IMR-90 (cell line): Measurements from ENCODE around the gene GRIA3. TPM values are rescaled to one million over a fixed set of nuclear protein-coding genes. Genes with fewer than 3 reads are reported as not detected.

Source experiments
- ATAC-seq: fragments of 200-7000 bp; cut with Tn5 transposase; 2 replicates; pipeline ENCODE4 v1.9.1; 2020; ENCODE audit warnings: low read depth, mild to moderate bottlenecking, moderate library complexity
- BruUV-seq: library from RNA; stranded (reverse); fragments of 400-500 nt; replicated peaks from 2 replicates; lab custom pipeline; 2021; lab: Mats Ljungman, UMichigan
- CTCF ChIA-PET: fragments of 300-600 bp; formaldehyde crosslinking; extraction: SDS; loops from one replicate; lab custom pipeline; 2021; ENCODE audit warnings: antibody characterized with exemption; lab: Yijun Ruan, JAX
- POLR2A ChIA-PET: fragments of 300-600 bp; sonication (Branson Sonifier 250); formaldehyde crosslinking; loops from one replicate; lab custom pipeline; 2022; ENCODE audit warnings: antibody characterized with exemption; ENCODE audit not compliant: unreplicated experiment; lab: Charles Lee
- DNase-seq: peaks from one replicate; pipeline ENCODE4 v3.0.0; 2013
- H2AFZ ChIP-seq: replicated peaks from 2 replicates; pipeline ENCODE3; 2013; ENCODE audit warnings: low read length, mild to moderate bottlenecking; ENCODE audit not compliant: poor library complexity
- H2AK5ac ChIP-seq: 2 replicates; pipeline ENCODE4 v1.6.1; 2013; ENCODE audit warnings: low read depth, low read length, inconsistent platforms
- H2AK9ac ChIP-seq: replicated peaks from 2 replicates; pipeline ENCODE3; 2013; ENCODE audit warnings: mild to moderate bottlenecking, low read depth, low read length, moderate library complexity; ENCODE audit not compliant: poor library complexity
- H2BK120ac ChIP-seq: 2 replicates; pipeline ENCODE4 v1.6.1; 2013; ENCODE audit warnings: low read depth, low read length, inconsistent platforms
- H2BK15ac ChIP-seq: 3 replicates; pipeline ENCODE4 v1.6.1; 2013; ENCODE audit warnings: low read depth, low read length, inconsistent platforms
- H2BK20ac ChIP-seq: 2 replicates; pipeline ENCODE4 v1.6.1; 2013; ENCODE audit warnings: low read depth, mild to moderate bottlenecking, inconsistent platforms, low read length, moderate library complexity
- H2BK5ac ChIP-seq: 2 replicates; pipeline ENCODE4 v1.6.1; 2013; ENCODE audit warnings: mild to moderate bottlenecking, low read depth, low read length, inconsistent platforms; ENCODE audit not compliant: poor library complexity, severe bottlenecking
- H3K14ac ChIP-seq: replicated peaks from 2 replicates; pipeline ENCODE4 v1.6.1; 2013; ENCODE audit warnings: low read depth, low read length, inconsistent platforms
- H3K18ac ChIP-seq: 2 replicates; pipeline ENCODE4 v1.6.1; 2013; ENCODE audit warnings: low read depth, low read length, control low read depth
- H3K23ac ChIP-seq: 2 replicates; pipeline ENCODE4 v1.6.1; 2013; ENCODE audit warnings: low read depth, low read length, inconsistent platforms
- H3K27ac ChIP-seq: 2 replicates; pipeline ENCODE4 v1.5.1; 2013; ENCODE audit warnings: mild to moderate bottlenecking, control low read depth, low read length; ENCODE audit not compliant: insufficient read depth
- H3K27me3 ChIP-seq: 2 replicates; pipeline ENCODE4 v1.6.1; 2013; ENCODE audit warnings: low read length; ENCODE audit not compliant: control insufficient read depth, insufficient read depth
- H3K36me3 ChIP-seq: 2 replicates; pipeline ENCODE4 v1.6.1; 2013; ENCODE audit warnings: low read length, mixed read lengths; ENCODE audit not compliant: control insufficient read depth, insufficient read depth
- H3K4ac ChIP-seq: 2 replicates; pipeline ENCODE4 v1.6.1; 2013; ENCODE audit warnings: low read depth, low read length, inconsistent platforms
- H3K4me1 ChIP-seq: 2 replicates; pipeline ENCODE4 v1.6.1; 2013; ENCODE audit warnings: low read length, mixed read lengths; ENCODE audit not compliant: control insufficient read depth, insufficient read depth
- H3K4me2 ChIP-seq: 2 replicates; pipeline ENCODE4 v1.6.1; 2013; ENCODE audit warnings: low read depth, mild to moderate bottlenecking, control low read depth, low read length, moderate library complexity
- H3K4me3 ChIP-seq: 2 replicates; pipeline ENCODE4 v1.5.1; 2013; ENCODE audit warnings: low read depth, mild to moderate bottlenecking, control low read depth, low read length, moderate library complexity; ENCODE audit not compliant: insufficient read depth
- H3K56ac ChIP-seq: 2 replicates; pipeline ENCODE4 v1.6.1; 2013; ENCODE audit warnings: low read length, inconsistent platforms; ENCODE audit not compliant: insufficient read depth; ENCODE audit errors: extremely low read depth
- H3K79me1 ChIP-seq, 2 experiments: 2 replicates each; pipeline ENCODE4 v1.6.1; 2013; ENCODE audit warnings: low read length in 2 of 2, inconsistent platforms in 1 of 2, low read depth in 1 of 2
- H3K9ac ChIP-seq: 2 replicates; pipeline ENCODE4 v1.6.1; 2013; ENCODE audit warnings: low read depth, low read length, control low read depth
- H3K9me1 ChIP-seq: 2 replicates; pipeline ENCODE4 v1.6.1; 2013; ENCODE audit warnings: low read length, inconsistent platforms; ENCODE audit not compliant: insufficient read depth
- H3K9me3 ChIP-seq: 2 replicates; pipeline ENCODE4 v1.6.1; 2013; ENCODE audit warnings: low read length; ENCODE audit not compliant: control insufficient read depth, insufficient read depth
- H4K20me1 ChIP-seq: 2 replicates; pipeline ENCODE4 v1.6.1; 2013; ENCODE audit warnings: low read length, inconsistent platforms; ENCODE audit not compliant: insufficient read depth
- H4K5ac ChIP-seq: 2 replicates; pipeline ENCODE4 v1.6.1; 2013; ENCODE audit warnings: mild to moderate bottlenecking, low read depth, low read length, control low read depth
- H4K8ac ChIP-seq, 2 experiments: 2 replicates each; pipeline ENCODE4 v1.6.1; 2013; ENCODE audit warnings: low read depth in 2 of 2, low read length in 2 of 2, control low read depth in 1 of 2, inconsistent platforms in 1 of 2
- H4K91ac ChIP-seq: 2 replicates; pipeline ENCODE4 v1.6.1; 2013; ENCODE audit warnings: low read depth, low read length, inconsistent platforms; ENCODE audit not compliant: insufficient read depth
- CEBPB ChIP-seq: IDR thresholded peaks from 2 replicates; pipeline ENCODE4 v1.6.1; 2012; ENCODE audit warnings: low read depth, low read length, improper control_type of control experiment
- MAZ ChIP-seq: IDR thresholded peaks from 2 replicates; pipeline ENCODE4 v1.6.1; 2012; ENCODE audit warnings: low read depth, mild to moderate bottlenecking, low read length, improper control_type of control experiment, moderate library complexity, borderline replicate concordance
- MXI1 ChIP-seq: IDR thresholded peaks from 2 replicates; pipeline ENCODE4 v1.6.1; 2012; ENCODE audit warnings: low read depth, mild to moderate bottlenecking, low read length, moderate library complexity, borderline replicate concordance
- WGBS, 2 experiments: methylation state at CpG; one replicate each; pipeline versions ENCODE4 v1.1.5 to v1.1.7; 2013; ENCODE audit warnings: missing lambda C conversion rate in 2 of 2; ENCODE audit not compliant: insufficient read length in 1 of 2; ENCODE audit errors: extremely low coverage in 2 of 2; 5-methylcytosine and 5-hydroxymethylcytosine counted together
- dilution Hi-C: fragments of 300-500 bp; cut with HindIII; formaldehyde crosslinking; loops from one replicate; pipeline ENCODE4 v1.14.3; 2018; ENCODE audit warnings: low sequenced_read_pairs; ENCODE audit not compliant: unreplicated experiment
- in situ Hi-C: fragments of 300-500 bp; cut with MboI; formaldehyde crosslinking; loops from 3 replicates; pipeline ENCODE4 v1.14.3; 2019; ENCODE audit warnings: low sequenced_read_pairs, inconsistent platforms, mixed read lengths
- intact Hi-C: fragments of 100-400 bp; cut with micrococcal nuclease; formaldehyde crosslinking; loops from 2 replicates; pipeline ENCODE4 v1.10.0; 2022
- polyA plus RNA-seq, 3 experiments: library from polyadenylated mRNA; depleted of rRNA; stranded (reverse); fragments of >200 nt; gene quantifications; 2 replicates each; pipeline ENCODE4 v1.2.3, GENCODE V29; 2012; ENCODE audit warnings: low replicate concordance in 1 of 3
- total RNA-seq: library from RNA; depleted of rRNA; stranded (reverse); fragments of >200 nt; gene quantifications from 2 replicates; pipeline ENCODE4 v1.2.3, GENCODE V29; 2012

GRIA3 gene
- total and polyA plus RNA-seq, 2 of the 4 experiments (the other 2 are of a cell fraction), result not detected

DNA sequence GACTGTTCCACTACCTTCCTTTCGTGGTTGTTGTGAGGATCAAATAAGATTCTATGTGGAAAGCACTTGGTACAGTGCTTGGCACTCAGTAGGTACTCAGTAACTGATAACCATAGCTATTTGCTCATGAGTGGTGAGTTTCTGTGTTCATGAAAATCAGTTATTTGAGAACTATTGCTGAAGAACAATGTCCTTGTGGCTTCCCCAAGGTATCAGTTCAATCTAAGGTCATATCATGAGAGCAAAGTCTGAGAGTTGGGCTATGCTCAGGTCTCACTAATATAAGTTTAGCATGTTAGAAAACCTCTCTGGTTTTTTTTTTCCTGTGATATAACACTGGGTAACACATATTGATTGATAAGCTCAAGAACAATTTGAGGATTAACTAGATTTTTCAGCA lies 147.8 kb downstream of the GRIA3 start:
- Histone ChIP-seq H3K79me1 (no peaks in the 10 kb centered on the region), H2AFZ (no peak overlapping the region), H3K4me1 (no peaks in the 10 kb centered on the region), H4K5ac (no peak overlapping the region), H3K23ac (no peak overlapping the region), H2BK120ac (no peak overlapping the region), H3K4ac (no peak overlapping the region), H4K8ac (no peak overlapping the region), H2AK5ac (no peak overlapping the region), H2AK9ac (no peak overlapping the region), H2BK15ac (no peak overlapping the region), H3K4me2 (no peak overlapping the region), H3K4me3 (no peak overlapping the region), H3K18ac (no peak overlapping the region), H3K9ac (no peak overlapping the region), H4K91ac (no peak overlapping the region), H3K9me1 (no peaks in the 10 kb centered on the region), H3K36me3 (no peaks in the 10 kb centered on the region), H3K9me3 (no peaks in the 10 kb centered on the region), H2BK20ac (no peak overlapping the region), H3K14ac (no peak overlapping the region), H3K56ac (no peak overlapping the region), H3K27me3 (no peaks in the 10 kb centered on the region), H3K27ac (no peak overlapping the region), H4K20me1 (no peaks in the 10 kb centered on the region), H2BK5ac (no peak overlapping the region)
- no CpG with 5 or more reads among the region's 1 CpG for whole genome bisulfite sequencing, 2 experiments
- dilution Hi-C loops (no loop called here), in situ Hi-C loops (no loop called here), intact Hi-C loops (no loop called here)
- DNase-seq (no peak), ATAC-seq (no peak)
- ChIA-PET POLR2A (no interaction called here), CTCF (no interaction called here)
- TF ChIP-seq MXI1 (no peak), CEBPB (no peak), MAZ (no peak)
- BruUV-seq, result no TSS peak
